HepG2 (cell line): ENCODE results near the gene ABCG5. TPM values are rescaled to one million over a fixed set of nuclear protein-coding genes. Genes with fewer than 3 reads are reported as not detected.

Experiments used
- ATAC-seq: fragments of 200-7000 bp; cut with Tn5 transposase; 3 replicates; pipeline ENCODE4 v1.9.1; 2020; ENCODE audit warnings: mild to moderate bottlenecking, moderate library complexity
- BruUV-seq: library from RNA; stranded (reverse); fragments of 400-500 nt; replicated peaks from 2 replicates; lab custom pipeline; 2021; lab: Mats Ljungman, UMichigan
- CTCF ChIA-PET: fragments of 300-600 bp; formaldehyde crosslinking; extraction: SDS; loops from one replicate; lab custom pipeline; 2021; ENCODE audit warnings: low total read pairs, inconsistent platforms, low intra/inter-chr PET ratio; lab: Yijun Ruan, JAX
- POLR2A ChIA-PET: fragments of 350-600 bp; sonication (Branson Sonifier 250); formaldehyde crosslinking; loops from one replicate; lab custom pipeline; 2020; ENCODE audit warnings: antibody characterized with exemption, inconsistent platforms; lab: Yijun Ruan, JAX
- DNase-seq: peaks from one replicate; pipeline ENCODE4 v3.0.0-alpha.2; 2015; ENCODE audit warnings: low spot score
- FAIRE-seq: peaks from 3 replicates; lab custom pipeline; 2011; peaks lifted over from hg19 to GRCh38; lab: Jason Lieb, UNC
- H2AFZ ChIP-seq: one replicate; pipeline ENCODE4 v1.6.1; 2011; ENCODE audit warnings: low read length, inconsistent platforms
- H3K27ac ChIP-seq: fragments of 300-600 bp; 3 replicates; pipeline ENCODE4 v1.8.0; 2011; ENCODE audit warnings: mixed run types, mild to moderate bottlenecking, mixed read lengths, low read length, inconsistent platforms; ENCODE audit not compliant: insufficient read depth; ENCODE audit errors: extremely low read length
- H3K27me3 ChIP-seq, 2 experiments: fragments of 200-600 bp in 1 of 2; 2 replicates in 1 of 2; 3 replicates in 1 of 2; pipeline versions ENCODE4 v1.6.0 to v1.8.0; 2011; ENCODE audit warnings: low read length in 2 of 2, mild to moderate bottlenecking in 2 of 2, moderate library complexity in 2 of 2, inconsistent platforms in 1 of 2; ENCODE audit not compliant: insufficient read depth in 2 of 2, control insufficient read depth in 1 of 2
- H3K36me3 ChIP-seq, 2 experiments: fragments of 200-600 bp in 1 of 2; replicated peaks in 1 of 2; 2 replicates in 1 of 2; 3 replicates in 1 of 2; pipeline versions ENCODE4 v1.5.1 to v1.8.0; 2011; ENCODE audit warnings: low read length in 2 of 2, inconsistent platforms in 1 of 2; ENCODE audit not compliant: insufficient read depth in 2 of 2, control insufficient read depth in 1 of 2
- H3K4me1 ChIP-seq: 2 replicates; pipeline ENCODE4 v1.5.1; 2012; ENCODE audit warnings: low read length, inconsistent platforms; ENCODE audit not compliant: insufficient read depth
- H3K4me2 ChIP-seq: 2 replicates; pipeline ENCODE4 v1.6.0; 2011; ENCODE audit warnings: low read depth, low read length, inconsistent platforms
- H3K4me3 ChIP-seq, 3 experiments: fragments of 200-600 bp in 1 of 3; sonication (generic), shearing (Covaris generic) in 1 of 3; replicated peaks in 1 of 3; 2 replicates each; pipeline ENCODE4 v1.5.1; 2011 to 2016; ENCODE audit warnings: low read length in 3 of 3, inconsistent platforms in 2 of 3, low read depth in 2 of 3, mild to moderate bottlenecking in 2 of 3, control low read depth in 1 of 3, mixed read lengths in 1 of 3; ENCODE audit not compliant: insufficient read depth in 1 of 3
- H3K79me2 ChIP-seq: one replicate; pipeline ENCODE4 v1.6.1; 2011; ENCODE audit warnings: low read length, inconsistent platforms; ENCODE audit not compliant: insufficient read depth
- H3K9ac ChIP-seq: 2 replicates; pipeline ENCODE4 v1.6.0; 2011; ENCODE audit warnings: mild to moderate bottlenecking, low read depth, low read length, inconsistent platforms; ENCODE audit not compliant: insufficient read depth
- H3K9me3 ChIP-seq: 2 replicates; pipeline ENCODE4 v1.5.1; 2012; ENCODE audit warnings: mild to moderate bottlenecking, low read length
- H4K20me1 ChIP-seq: 2 replicates; pipeline ENCODE4 v1.6.0; 2011; ENCODE audit warnings: inconsistent platforms, mild to moderate bottlenecking, low read length, moderate library complexity; ENCODE audit not compliant: insufficient read depth
- BRCA1 ChIP-seq: sonication (generic); formaldehyde crosslinking; IDR thresholded peaks from 2 replicates; pipeline ENCODE4 v1.4.0; 2020; ENCODE audit warnings: missing genetic modification reagents
- IRF2 ChIP-seq: IDR thresholded peaks from 2 replicates; pipeline ENCODE4 v1.6.1; 2018; ENCODE audit warnings: missing genetic modification reagents, missing compliant biosample characterization
- JUND ChIP-seq: sonication (generic); formaldehyde crosslinking; IDR thresholded peaks from 2 replicates; pipeline ENCODE4 v1.8.0; 2022; ENCODE audit warnings: mild to moderate bottlenecking, missing genetic modification reagents
- MAFG ChIP-seq: sonication (generic); formaldehyde crosslinking; IDR thresholded peaks from 2 replicates; pipeline ENCODE4 v1.5.1; 2020; ENCODE audit warnings: mild to moderate bottlenecking, missing genetic modification reagents
- NAIF1 ChIP-seq: sonication (generic); formaldehyde crosslinking; IDR thresholded peaks from 2 replicates; pipeline ENCODE4 v1.5.0; 2020; ENCODE audit warnings: mild to moderate bottlenecking, missing genetic modification reagents, borderline replicate concordance
- ZBTB42 ChIP-seq: sonication (generic); formaldehyde crosslinking; IDR thresholded peaks from 2 replicates; pipeline ENCODE4 v1.5.0; 2020; ENCODE audit warnings: mild to moderate bottlenecking, missing genetic modification reagents
- ZNF549 ChIP-seq: sonication (generic); formaldehyde crosslinking; IDR thresholded peaks from 2 replicates; pipeline ENCODE4 v1.5.0; 2020; ENCODE audit warnings: missing genetic modification reagents
- ZNF605 ChIP-seq: sonication (generic); formaldehyde crosslinking; IDR thresholded peaks from 2 replicates; pipeline ENCODE4 v1.8.0; 2022; ENCODE audit warnings: mild to moderate bottlenecking, missing genetic modification reagents
- ZNF639 ChIP-seq: conservative IDR thresholded peaks from 2 replicates; pipeline ENCODE4 v1.6.1; 2018; ENCODE audit warnings: missing genetic modification reagents
- WGBS: methylation state at CpG from one replicate; pipeline ENCODE4 v1.1.6; 2017; ENCODE audit warnings: low lambda C conversion rate; 5-methylcytosine and 5-hydroxymethylcytosine counted together
- in situ Hi-C: cut with HindIII; loops from 2 replicates; pipeline ENCODE4 v1.10.0; 2017; ENCODE audit warnings: low pct_unique_long_range_greater_than_20kb; ENCODE audit not compliant: extremely low pct_ligation_motif_present
- intact Hi-C: fragments of 100-400 bp; cut with micrococcal nuclease; formaldehyde crosslinking; loops from one replicate; pipeline ENCODE4 v1.10.0; 2022; ENCODE audit not compliant: unreplicated experiment
- polyA plus RNA-seq, 8 experiments: library from polyadenylated mRNA; depleted of rRNA in 3 of 8; stranded (reverse) in 7 of 8; unstranded in 1 of 8; fragments of >200 nt; fragmentation: Illumina TruSeq in 4 of 8; extraction: Trizol in 4 of 8; gene quantifications; 2 replicates each; pipeline versions ENCODE4 v1.2.1 to v1.2.3, GENCODE V29; 2011 to 2016; ENCODE audit warnings: low read depth in 4 of 8, missing spikeins in 1 of 8, mixed read lengths in 1 of 8; ENCODE audit not compliant: insufficient read depth in 1 of 8
- total RNA-seq, 5 experiments: library from RNA; depleted of rRNA; stranded (reverse); fragments of >200 nt; fragmentation: Illumina TruSeq; extraction: Trizol; gene quantifications; 2 replicates each; pipeline ENCODE4 v1.2.3, GENCODE V29; 2016; ENCODE audit warnings: low read depth in 1 of 5
- TF ChIP-seq, protein P1 (sequence below): sonication (generic); formaldehyde crosslinking; IDR thresholded peaks from 2 replicates; pipeline ENCODE4 v1.8.1; 2023; ENCODE audit warnings: mild to moderate bottlenecking, missing genetic modification reagents

ABCG5 gene
- total and polyA plus RNA-seq, 2 of the 13 experiments (the other 11 are each of a cell fraction or from before 2014, with no cell fraction given), result 15.1 to 39.0 TPM

DNA sequence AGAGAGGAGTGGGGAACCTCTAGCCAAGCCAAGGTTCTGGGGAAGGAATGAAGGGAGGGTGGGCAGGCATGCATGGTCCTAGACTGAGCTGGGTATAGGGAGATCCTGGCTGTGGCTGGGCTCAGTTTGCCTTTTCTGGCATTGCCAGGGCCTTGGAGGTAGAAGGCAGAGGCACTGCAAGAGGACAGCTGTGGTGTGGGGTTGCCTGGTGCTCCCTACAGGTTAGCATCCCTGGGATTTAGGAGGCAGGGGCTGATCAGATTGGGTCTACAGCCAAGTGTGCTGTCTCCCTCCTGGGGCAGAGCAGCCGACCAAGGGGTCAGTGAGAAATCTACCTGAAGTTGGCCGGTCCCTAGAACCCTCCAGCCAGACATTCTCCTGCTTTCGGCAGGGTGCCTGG is 16.0 kb upstream of the ABCG5 start:
- Histone ChIP-seq H3K4me2 (no peak overlapping the region), H3K4me3 (no peak overlapping the region), H2AFZ (no peak overlapping the region), H3K9ac (no peak overlapping the region), H3K36me3 (peaks cover 9% of the 10 kb centered on the region in 2 experiments; a peak in 4 of 5 replicates), H3K9me3 (no peaks in the 10 kb centered on the region), H3K27me3 (no peaks in the 10 kb centered on the region), H3K79me2 (no peaks in the 10 kb centered on the region), H4K20me1 (no peaks in the 10 kb centered on the region), H3K4me1 (no peaks in the 10 kb centered on the region), H3K27ac (no peak overlapping the region)
- POLR2A ChIA-PET, result no interaction called here
- DNase-seq (no peak), ATAC-seq (no peak), FAIRE-seq (no peak)
- CTCF ChIA-PET, result no interaction called here
- WGBS, result 96% methylated on average over 3 of the region's 3 CpGs
- in situ Hi-C loops, result no loop called here
- BruUV-seq, result no TSS peak
- TF ChIP-seq MAFG (CRISPR knock-in tag) (no peak), ZBTB42 (CRISPR knock-in tag) (no peak), ZNF605 (CRISPR knock-in tag) (no peak), NAIF1 (no peak)
- intact Hi-C loops, result no loop called here

DNA sequence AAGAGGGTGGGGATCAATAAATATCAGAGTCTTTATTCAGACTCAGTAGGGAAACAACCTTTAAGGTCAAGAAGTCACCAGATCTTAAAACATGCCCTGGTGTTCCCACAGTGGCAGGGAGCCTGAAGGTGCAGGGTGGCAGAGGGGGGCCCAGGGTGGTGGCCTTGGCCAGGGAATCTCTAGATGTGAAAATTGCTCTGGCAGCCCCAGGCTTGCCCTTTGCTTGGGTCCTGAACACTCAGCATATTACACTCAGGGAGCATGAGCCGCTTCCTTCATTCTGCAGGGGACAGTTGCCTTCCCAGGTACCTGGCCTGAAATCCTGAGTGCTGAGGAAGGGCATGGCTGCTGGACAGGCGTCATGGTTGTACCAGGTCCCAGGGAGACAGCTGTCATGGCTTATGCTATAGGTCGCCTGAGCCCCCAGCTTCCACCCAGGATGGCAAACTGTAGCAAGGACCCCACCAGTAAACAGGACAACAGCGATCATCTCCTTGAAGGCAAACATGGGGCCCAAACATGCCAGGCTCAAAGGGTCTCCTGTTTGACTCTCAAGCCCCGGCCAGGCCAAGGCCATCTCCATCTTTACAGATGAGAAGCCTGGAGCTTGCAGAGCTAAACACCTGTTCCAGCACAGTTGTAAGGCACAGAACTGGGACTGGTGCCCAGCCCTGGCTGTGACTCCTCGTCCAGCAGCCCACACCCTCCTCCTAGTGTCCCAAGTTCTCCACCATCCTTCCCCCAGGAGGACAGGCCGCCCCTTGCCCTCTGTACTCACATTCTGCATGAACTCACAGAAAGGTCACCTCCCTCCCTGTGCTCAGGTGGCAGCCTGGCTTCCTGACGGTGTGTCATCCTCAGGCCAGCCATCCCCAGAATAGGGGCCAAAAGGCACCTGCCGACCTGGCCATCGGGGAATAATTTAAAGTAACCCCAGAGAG is 14.8 kb upstream of the ABCG5 start:
- H3K27ac ChIP-seq, result no peak overlapping the region
- in situ Hi-C loops, result no loop called here
- DNase-seq (no peak), ATAC-seq (no peak; the same call in 2 of the 3 replicates), FAIRE-seq (no peak)
- BruUV-seq, result no TSS peak
- CTCF ChIA-PET, result no interaction called here
- H3K9me3 ChIP-seq, result no peaks in the 10 kb centered on the region
- WGBS, result 95% methylated on average over 10 of the region's 10 CpGs
- H3K4me3 ChIP-seq, result no peak overlapping the region
- no peak overlapping the region for H3K4me2 ChIP-seq
- no peaks in the 10 kb centered on the region for H3K27me3 ChIP-seq
- H2AFZ ChIP-seq, result no peak overlapping the region
- peaks cover 9 to 11% of the 10 kb centered on the region in 2 experiments; a peak in 4 of 5 replicates for H3K36me3 ChIP-seq
- POLR2A ChIA-PET, result no interaction called here
- H3K4me1 ChIP-seq, result no peaks in the 10 kb centered on the region
- H3K9ac ChIP-seq, result no peak overlapping the region
- no peaks in the 10 kb centered on the region for H3K79me2 ChIP-seq
- H4K20me1 ChIP-seq, result no peaks in the 10 kb centered on the region
- intact Hi-C loops, result no loop called here
- TF ChIP-seq, protein P1, sequence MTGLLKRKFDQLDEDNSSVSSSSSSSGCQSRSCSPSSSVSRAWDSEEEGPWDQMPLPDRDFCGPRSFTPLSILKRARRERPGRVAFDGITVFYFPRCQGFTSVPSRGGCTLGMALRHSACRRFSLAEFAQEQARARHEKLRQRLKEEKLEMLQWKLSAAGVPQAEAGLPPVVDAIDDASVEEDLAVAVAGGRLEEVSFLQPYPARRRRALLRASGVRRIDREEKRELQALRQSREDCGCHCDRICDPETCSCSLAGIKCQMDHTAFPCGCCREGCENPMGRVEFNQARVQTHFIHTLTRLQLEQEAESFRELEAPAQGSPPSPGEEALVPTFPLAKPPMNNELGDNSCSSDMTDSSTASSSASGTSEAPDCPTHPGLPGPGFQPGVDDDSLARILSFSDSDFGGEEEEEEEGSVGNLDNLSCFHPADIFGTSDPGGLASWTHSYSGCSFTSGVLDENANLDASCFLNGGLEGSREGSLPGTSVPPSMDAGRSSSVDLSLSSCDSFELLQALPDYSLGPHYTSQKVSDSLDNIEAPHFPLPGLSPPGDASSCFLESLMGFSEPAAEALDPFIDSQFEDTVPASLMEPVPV (CRISPR knock-in tag), result no peak
- TF ChIP-seq IRF2 (CRISPR knock-in tag) (no peak), JUND (no peak), ZNF549 (CRISPR knock-in tag) (no peak), BRCA1 (CRISPR knock-in tag) (no peak), ZNF639 (CRISPR knock-in tag) (no peak)
